Keratinocyte (primary cell): ENCODE measurements around the gene SLC25A13. TPM values are rescaled to one million over a fixed set of nuclear protein-coding genes. Genes with fewer than 3 reads are reported as not detected.

Experiments used
- DNase-seq: peaks from one replicate; pipeline ENCODE4 v3.0.0-alpha.2; 2011; ENCODE audit warnings: low read depth, missing footprints, low spot score
- FAIRE-seq: peaks from 2 replicates; lab custom pipeline; 2011; peaks lifted over from hg19 to GRCh38; lab: Jason Lieb, UNC
- H2AFZ ChIP-seq: 2 replicates; pipeline ENCODE4 v1.6.0; 2012; ENCODE audit warnings: low read length, control low read depth, inconsistent platforms; ENCODE audit not compliant: control insufficient read depth
- H3K27ac ChIP-seq: 2 replicates; pipeline ENCODE4 v1.5.1; 2011; ENCODE audit warnings: low read length; ENCODE audit not compliant: control insufficient read depth, insufficient read depth
- H3K27me3 ChIP-seq: 3 replicates; pipeline ENCODE4 v1.6.0; 2011; ENCODE audit warnings: low read length; ENCODE audit not compliant: control insufficient read depth, insufficient read depth; ENCODE audit errors: extremely low read depth
- H3K36me3 ChIP-seq, 2 experiments: 2 replicates in 1 of 2; 3 replicates in 1 of 2; pipeline ENCODE4 v1.5.1; 2011; ENCODE audit warnings: low read length in 2 of 2, mild to moderate bottlenecking in 1 of 2; ENCODE audit not compliant: control insufficient read depth in 2 of 2, insufficient read depth in 2 of 2; ENCODE audit errors: extremely low read depth in 1 of 2
- H3K4me1 ChIP-seq: 3 replicates; pipeline ENCODE4 v1.5.1; 2011; ENCODE audit warnings: low read length; ENCODE audit not compliant: control insufficient read depth, insufficient read depth; ENCODE audit errors: extremely low read depth
- H3K4me2 ChIP-seq: 3 replicates; pipeline ENCODE4 v1.6.0; 2011; ENCODE audit warnings: low read depth, low read length; ENCODE audit not compliant: control insufficient read depth, insufficient read depth; ENCODE audit errors: extremely low read depth
- H3K4me3 ChIP-seq, 3 experiments: fragments of 200-600 bp in 1 of 3; sonication (generic) in 1 of 3; 2 replicates in 2 of 3; 3 replicates in 1 of 3; pipeline ENCODE4 v1.5.1; 2011 to 2016; ENCODE audit warnings: low read length in 3 of 3, mild to moderate bottlenecking in 3 of 3, control low read depth in 2 of 3, inconsistent platforms in 1 of 3, low read depth in 1 of 3, mixed read lengths in 1 of 3, mixed run types in 1 of 3, moderate library complexity in 1 of 3; ENCODE audit not compliant: control insufficient read depth in 2 of 3, insufficient read depth in 2 of 3; ENCODE audit errors: extremely low read depth in 1 of 3
- H3K79me2 ChIP-seq: 2 replicates; pipeline ENCODE4 v1.6.0; 2012; ENCODE audit warnings: low read length; ENCODE audit not compliant: control insufficient read depth, insufficient read depth
- H3K9ac ChIP-seq: 3 replicates; pipeline ENCODE4 v1.6.0; 2011; ENCODE audit warnings: low read length; ENCODE audit not compliant: control insufficient read depth, insufficient read depth; ENCODE audit errors: extremely low read depth
- H3K9me1 ChIP-seq: 3 replicates; pipeline ENCODE4 v1.6.0; 2011; ENCODE audit warnings: low read length; ENCODE audit not compliant: control insufficient read depth, insufficient read depth; ENCODE audit errors: extremely low read depth
- H3K9me3 ChIP-seq: 2 replicates; pipeline ENCODE4 v1.5.1; 2012; ENCODE audit warnings: low read depth, low read length; ENCODE audit not compliant: control insufficient read depth
- H4K20me1 ChIP-seq: 3 replicates; pipeline ENCODE4 v1.6.0; 2011; ENCODE audit warnings: low read length; ENCODE audit not compliant: control insufficient read depth, insufficient read depth; ENCODE audit errors: extremely low read depth
- CTCF ChIP-seq, 3 experiments: IDR thresholded peaks in 1 of 3; conservative IDR thresholded peaks in 1 of 3; optimal IDR thresholded peaks in 1 of 3; 2 replicates in 2 of 3; 3 replicates in 1 of 3; pipeline versions ENCODE3 to v1.5.1; 2011; ENCODE audit warnings: low read length in 3 of 3, mild to moderate bottlenecking in 3 of 3, moderate library complexity in 2 of 3, control low read depth in 1 of 3, inconsistent platforms in 1 of 3; ENCODE audit not compliant: insufficient read depth in 2 of 3; ENCODE audit errors: extremely low read depth in 1 of 3
- EZH2 ChIP-seq: IDR thresholded peaks from one replicate; pipeline ENCODE4 v1.6.1; 2012; ENCODE audit warnings: inconsistent platforms, mild to moderate bottlenecking, low read length, moderate library complexity
- dilution Hi-C: fragments of 300-500 bp; cut with MboI; formaldehyde crosslinking; loops from one replicate; pipeline ENCODE4 v1.7.0; 2020; ENCODE audit warnings: low sequenced_read_pairs; ENCODE audit not compliant: extremely low pct_ligation_motif_present
- polyA plus RNA-seq, 5 experiments: library from polyadenylated mRNA; depleted of rRNA in 3 of 5; stranded (reverse) in 3 of 5; stranded (forward) in 1 of 5; unstranded in 1 of 5; fragments of >200 nt; gene quantifications; 1 replicate in 1 of 5; 2 replicates in 3 of 5; 3 replicates in 1 of 5; pipeline versions ENCODE4 v1.2.1 to v1.2.3, GENCODE V29; 2011 to 2012; ENCODE audit warnings: missing spikeins in 2 of 5, low read depth in 1 of 5, low replicate concordance in 1 of 5

The SLC25A13 gene
- polyA plus RNA-seq, 1 donor (not counting 4 experiments of a cell fraction or from before 2014, with no cell fraction given) = 29.4 TPM

- peaks cover 2% of the 10 kb centered on the region for H3K9me1 ChIP-seq
- H3K79me2 ChIP-seq = peaks cover 12% of the 10 kb centered on the region
- DNase-seq (no peak), FAIRE-seq (no peak)
- H3K27me3 ChIP-seq = no peaks in the 10 kb centered on the region
- TF ChIP-seq EZH2 (no peak), CTCF (optimal IDR thresholded peaks at IDR 0.05 in 1 of 3, IDR thresholded peaks at IDR 0.05 in 1 of 3, conservative IDR thresholded peaks at IDR 0.05 in 1 of 3; ENCODE audit: extremely low read depth in 1 of 3, insufficient read depth in 2 of 3, low read length in 3 of 3) (no peak)
- H2AFZ ChIP-seq = no peak overlapping the region
- no peak overlapping the region for H3K9ac ChIP-seq
- dilution Hi-C loops = no loop called here
- no peak overlapping the region for H3K4me2 ChIP-seq
- no peaks in the 10 kb centered on the region for H3K9me3 ChIP-seq
- no peak overlapping the region for H3K27ac ChIP-seq
- H4K20me1 ChIP-seq = no peaks in the 10 kb centered on the region
- H3K36me3 ChIP-seq = no peaks in the 10 kb centered on the region
- peaks cover 6% of the 10 kb centered on the region for H3K4me1 ChIP-seq
- no peak overlapping the region for H3K4me3 ChIP-seq
These were observed 67.9 kb downstream of the SLC25A13 start for GRCh38 chr7:96253964-96254363.

GRCh38 chr7:96253441-96253840 is 68.5 kb downstream of the SLC25A13 start:
- H3K36me3 ChIP-seq = no peaks in the 10 kb centered on the region
- DNase-seq (no peak), FAIRE-seq (no peak)
- peaks cover 2% of the 10 kb centered on the region for H3K9me1 ChIP-seq
- no peak overlapping the region for H3K9ac ChIP-seq
- H3K27me3 ChIP-seq = no peaks in the 10 kb centered on the region
- peaks cover 12% of the 10 kb centered on the region for H3K79me2 ChIP-seq
- dilution Hi-C loops = no loop called here
- no peak for TF ChIP-seq EZH2
- no peak for TF ChIP-seq CTCF (optimal IDR thresholded peaks at IDR 0.05 in 1 of 3, IDR thresholded peaks at IDR 0.05 in 1 of 3, conservative IDR thresholded peaks at IDR 0.05 in 1 of 3; ENCODE audit: extremely low read depth in 1 of 3, insufficient read depth in 2 of 3, low read length in 3 of 3)
- H2AFZ ChIP-seq = no peak overlapping the region
- no peaks in the 10 kb centered on the region for H3K9me3 ChIP-seq
- H3K27ac ChIP-seq = no peak overlapping the region
- H3K4me1 ChIP-seq = peaks cover 6% of the 10 kb centered on the region
- H3K4me2 ChIP-seq = no peak overlapping the region
- H3K4me3 ChIP-seq = no peak overlapping the region
- no peaks in the 10 kb centered on the region for H4K20me1 ChIP-seq
